Measurements from ENCODE around the gene MED14. TPM values are rescaled to one million over a fixed set of nuclear protein-coding genes. Genes with fewer than 3 reads are reported as not detected.

MED14 gene
- total and polyA plus RNA-seq, 2 of the 4 experiments (the other 2 are of a cell fraction): 17.6 to 25.9 TPM

- peak overlapping the region; percentile 44 for H3K9ac ChIP-seq (ENCODE audit: low read depth, low read length)
- H3K14ac ChIP-seq (replicated peaks; ENCODE audit: low read depth, low read length): peak overlapping the region; percentile 95
- peak overlapping the region; percentile 71 for H3K56ac ChIP-seq (ENCODE audit: extremely low read depth, insufficient read depth, low read length)
- H3K27ac ChIP-seq (ENCODE audit: insufficient read depth, low read length): peak overlapping the region; percentile 59
- peaks cover 25% of the 10 kb centered on the region; the same call in 1 of the 2 replicates for H4K20me1 ChIP-seq (ENCODE audit: insufficient read depth, low read length)
- peak overlapping the region; percentile 67 for H4K91ac ChIP-seq (ENCODE audit: insufficient read depth, low read depth, low read length)
- no peak for TF ChIP-seq ELK1 (IDR thresholded peaks at IDR 0.05; ENCODE audit: borderline replicate concordance, low read depth, low read length)
- TF ChIP-seq RCOR1 (IDR thresholded peaks at IDR 0.05; ENCODE audit: insufficient replicate concordance, low read length): no peak
- no peak for TF ChIP-seq MAZ (IDR thresholded peaks at IDR 0.05; ENCODE audit: borderline replicate concordance, low read depth, low read length)
- no peak for TF ChIP-seq CTCF (conservative IDR thresholded peaks at IDR 0.05; ENCODE audit: low read depth, low read length)
- no peak for TF ChIP-seq SMC3 (IDR thresholded peaks at IDR 0.05; ENCODE audit: low read depth, low read length)
- no peak for TF ChIP-seq CHD1 (IDR thresholded peaks at IDR 0.05; ENCODE audit: low read depth, low read length)
- no peak for TF ChIP-seq MXI1 (IDR thresholded peaks at IDR 0.05; ENCODE audit: borderline replicate concordance, low read depth, low read length)
- TF ChIP-seq USF2 (IDR thresholded peaks at IDR 0.05; ENCODE audit: low read depth, low read length): no peak
- ChIA-PET CTCF (no interaction called here), POLR2A (ENCODE audit: unreplicated experiment) (no interaction called here)
- BruUV-seq (replicated peaks): no TSS peak
- H3K4me3 ChIP-seq (ENCODE audit: insufficient read depth, low read depth, low read length): peak overlapping the region; percentile 36
- H2BK20ac ChIP-seq (ENCODE audit: low read depth, low read length): peak overlapping the region; percentile 26
- peak overlapping the region; percentile 58 for H2BK120ac ChIP-seq (ENCODE audit: low read depth, low read length)
- H3K79me1 ChIP-seq (ENCODE audit: low read depth in 1 of 2, low read length in 2 of 2): peaks cover 0 to 36% of the 10 kb centered on the region in 2 experiments; a peak in 2 of 4 replicates
- H3K9me1 ChIP-seq (ENCODE audit: insufficient read depth, low read length): peaks cover 3% of the 10 kb centered on the region; the same call in 1 of the 2 replicates
- H3K18ac ChIP-seq (ENCODE audit: low read depth, low read length): peak overlapping the region; percentile 14; the same call in 1 of the 2 replicates
- DNase-seq (peak; percentile 74), ATAC-seq (ENCODE audit: low read depth) (peak; percentile 19)
- no peaks in the 10 kb centered on the region for H3K27me3 ChIP-seq (ENCODE audit: control insufficient read depth, insufficient read depth, low read length)
- H3K23ac ChIP-seq (ENCODE audit: low read depth, low read length): peak overlapping the region; percentile 76
- peak overlapping the region; percentile 43 for H2BK5ac ChIP-seq (ENCODE audit: low read depth, low read length, poor library complexity, severe bottlenecking)
- peak overlapping the region; percentile 77 for H2AK5ac ChIP-seq (ENCODE audit: low read depth, low read length)
- 14% methylated on average over 2 of the region's 4 CpGs; no CpG with 5 or more reads in 1 of the 2 experiments for WGBS, 2 experiments (ENCODE audit: extremely low coverage in 2 of 2, insufficient read length in 1 of 2)
- peak overlapping the region; percentile 86 for H2AK9ac ChIP-seq (replicated peaks; ENCODE audit: low read depth, low read length, poor library complexity)
- dilution Hi-C loops (cut with HindIII; ENCODE audit: low sequenced_read_pairs, unreplicated experiment) (no loop called here), in situ Hi-C loops (cut with MboI; ENCODE audit: low sequenced_read_pairs) (no loop called here), intact Hi-C loops (cut with micrococcal nuclease) (no loop called here)
- no peaks in the 10 kb centered on the region for H3K9me3 ChIP-seq (ENCODE audit: control insufficient read depth, insufficient read depth, low read length)
- peak overlapping the region; percentile 57 to 58; a peak in 3 of 4 replicates for H4K8ac ChIP-seq (ENCODE audit: low read depth in 2 of 2, low read length in 2 of 2)
- peak overlapping the region; percentile 50 for H2AFZ ChIP-seq (replicated peaks; ENCODE audit: low read length, poor library complexity)
- H3K4me2 ChIP-seq (ENCODE audit: low read depth, low read length): peak overlapping the region; percentile 66
- 0 out of 3 replicates have a peak overlapping the region, but pooled peaks have one; percentile 55 for H2BK15ac ChIP-seq (ENCODE audit: low read depth, low read length)
- H3K4me1 ChIP-seq (ENCODE audit: control insufficient read depth, insufficient read depth, low read length): no peaks in the 10 kb centered on the region
- no peak overlapping the region for H4K5ac ChIP-seq (ENCODE audit: low read depth, low read length)
- peak overlapping the region; percentile 71 for H3K4ac ChIP-seq (ENCODE audit: low read depth, low read length)
- H3K36me3 ChIP-seq (ENCODE audit: control insufficient read depth, insufficient read depth, low read length): 0 out of 2 replicates have a peak, but pooled peaks cover 1% of the 10 kb centered on the region
Observed at GRCh38 chrX:40644821-40645358, 90.5 kb downstream of the MED14 start.

Data from IMR-90 (cell line).